ENCODE measurements around the gene TH. TPM values are rescaled to one million over a fixed set of nuclear protein-coding genes. Genes with fewer than 3 reads are reported as not detected.
"Not testable (repeated sequence)": the region's sequence is repeated elsewhere in the genome, so short reads cannot be mapped to it uniquely, and the experiment has no call there.

TH gene
- total RNA-seq, 2 donors from 2014 or later = not detected

DNA sequence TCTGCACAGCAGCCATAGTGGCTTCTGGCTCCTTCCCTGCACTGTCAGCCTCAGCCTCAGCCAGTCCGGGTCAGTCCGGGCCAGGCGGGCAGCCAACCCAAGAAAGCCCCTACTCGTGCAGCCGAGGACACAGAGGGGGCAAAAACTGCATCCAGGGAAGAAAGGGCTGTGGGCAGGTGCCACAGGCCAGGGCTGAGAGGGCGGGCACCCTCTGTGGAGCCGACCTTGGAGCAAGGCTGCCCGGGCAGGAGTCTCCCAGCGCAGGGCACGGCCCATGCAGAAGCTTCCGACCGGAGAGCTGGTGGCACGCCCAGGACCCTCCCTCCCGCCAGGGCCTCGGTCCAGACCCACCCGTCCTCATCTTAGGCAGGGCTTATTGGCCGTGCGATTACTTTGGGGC lies 10.5 kb upstream of the TH start:
- H3K4me3 Mint-ChIP-seq = no peak overlapping the region
- H3K9me3 Mint-ChIP-seq = no peaks in the 10 kb centered on the region
- H3K36me3 Mint-ChIP-seq (ENCODE audit: low read depth) = no peaks in the 10 kb centered on the region
- no peak overlapping the region for H3K27ac Mint-ChIP-seq
- no peak for ATAC-seq (replicated peaks)
- H3K27me3 Mint-ChIP-seq = peaks cover 10% of the 10 kb centered on the region
- H3K4me1 Mint-ChIP-seq = peaks cover 4% of the 10 kb centered on the region

DNA sequence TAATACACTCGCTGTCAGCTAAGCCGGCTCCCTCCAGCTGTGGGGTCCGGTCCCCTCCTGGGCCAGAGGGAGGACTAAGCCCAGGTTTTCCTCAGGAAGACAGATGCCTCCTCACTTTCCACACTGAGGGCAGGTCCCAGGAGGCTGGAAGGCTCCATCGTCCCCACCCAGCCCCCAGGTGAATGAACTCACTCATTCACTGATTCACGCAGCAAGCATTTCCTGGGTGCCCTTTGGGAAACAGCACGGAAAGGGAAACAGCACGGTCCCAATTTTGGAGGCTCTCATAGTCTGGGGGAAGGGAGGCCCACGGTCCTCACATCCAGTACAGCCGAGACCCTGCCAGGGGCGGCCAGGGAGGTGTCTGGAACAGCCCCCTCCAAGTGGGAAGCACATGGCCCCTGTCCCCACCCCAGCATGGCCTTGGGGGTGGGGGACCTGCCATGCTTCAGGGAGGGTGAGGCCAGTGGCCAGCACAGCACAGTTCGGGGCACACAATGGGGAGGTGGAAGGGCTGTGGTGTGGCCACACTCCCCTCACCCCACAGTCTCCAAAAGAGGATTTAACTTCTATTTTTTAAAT lies 9.3 kb upstream of the TH start:
- no peaks in the 10 kb centered on the region for H3K9me3 Mint-ChIP-seq
- H3K27me3 Mint-ChIP-seq = peaks cover 10% of the 10 kb centered on the region
- H3K36me3 Mint-ChIP-seq (ENCODE audit: low read depth) = no peaks in the 10 kb centered on the region
- no peak for ATAC-seq (replicated peaks)
- H3K4me1 Mint-ChIP-seq = peaks cover 4% of the 10 kb centered on the region
- H3K4me3 Mint-ChIP-seq = no peak overlapping the region
- no peak overlapping the region for H3K27ac Mint-ChIP-seq

DNA sequence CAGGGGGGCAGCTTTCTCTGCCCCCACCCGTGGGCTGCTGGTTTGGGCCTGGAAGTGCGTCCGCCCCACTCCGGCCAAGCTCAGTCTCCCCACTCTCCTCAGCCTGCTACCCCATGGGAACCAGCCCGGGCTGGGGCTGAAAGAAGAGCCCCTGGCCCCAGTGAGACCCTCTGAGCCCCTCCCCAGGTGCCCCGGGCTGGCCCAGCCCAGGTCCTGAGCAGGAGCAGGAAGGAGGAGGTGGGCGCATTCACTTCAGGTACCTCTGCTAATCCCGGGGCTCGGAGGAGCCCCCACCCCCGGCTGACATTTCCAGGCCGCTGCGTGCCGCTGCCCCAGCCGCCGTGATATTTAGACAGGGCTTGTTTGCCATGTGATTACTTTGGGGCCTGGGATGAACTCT lies 8.7 kb upstream of the TH start:
- H3K36me3 Mint-ChIP-seq (ENCODE audit: low read depth) = no peaks in the 10 kb centered on the region
- H3K27ac Mint-ChIP-seq = no peak overlapping the region
- no peak overlapping the region for H3K4me3 Mint-ChIP-seq
- H3K4me1 Mint-ChIP-seq = peaks cover 4% of the 10 kb centered on the region
- no peaks in the 10 kb centered on the region for H3K9me3 Mint-ChIP-seq
- ATAC-seq (replicated peaks) = no peak
- peaks cover 10% of the 10 kb centered on the region for H3K27me3 Mint-ChIP-seq

DNA sequence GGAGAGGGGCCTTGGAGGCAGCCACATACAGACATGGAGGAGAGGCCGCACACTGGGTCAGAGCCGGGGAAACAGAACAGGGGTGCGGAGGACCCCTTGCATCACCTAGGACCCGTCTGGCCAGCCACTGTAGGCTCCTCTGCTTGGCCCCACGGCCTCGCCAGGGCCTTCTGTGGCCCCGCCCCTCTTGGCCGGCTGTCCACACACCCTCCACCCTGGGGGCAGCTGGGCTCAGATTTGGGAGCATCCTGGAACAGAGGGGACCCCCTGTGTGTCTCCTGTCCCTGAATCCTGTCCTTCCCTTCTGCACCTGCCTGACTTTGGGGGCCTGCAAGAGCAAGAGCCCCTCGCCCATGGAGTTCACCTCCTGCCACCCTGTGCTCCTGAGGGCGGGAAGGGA lies 7.9 kb upstream of the TH start:
- no peak overlapping the region for H3K4me3 Mint-ChIP-seq
- peaks cover 4% of the 10 kb centered on the region for H3K4me1 Mint-ChIP-seq
- H3K27ac Mint-ChIP-seq = no peak overlapping the region
- ATAC-seq (replicated peaks) = no peak
- H3K9me3 Mint-ChIP-seq = no peaks in the 10 kb centered on the region
- peaks cover 3% of the 10 kb centered on the region for H3K27me3 Mint-ChIP-seq
- no peaks in the 10 kb centered on the region for H3K36me3 Mint-ChIP-seq (ENCODE audit: low read depth)

DNA sequence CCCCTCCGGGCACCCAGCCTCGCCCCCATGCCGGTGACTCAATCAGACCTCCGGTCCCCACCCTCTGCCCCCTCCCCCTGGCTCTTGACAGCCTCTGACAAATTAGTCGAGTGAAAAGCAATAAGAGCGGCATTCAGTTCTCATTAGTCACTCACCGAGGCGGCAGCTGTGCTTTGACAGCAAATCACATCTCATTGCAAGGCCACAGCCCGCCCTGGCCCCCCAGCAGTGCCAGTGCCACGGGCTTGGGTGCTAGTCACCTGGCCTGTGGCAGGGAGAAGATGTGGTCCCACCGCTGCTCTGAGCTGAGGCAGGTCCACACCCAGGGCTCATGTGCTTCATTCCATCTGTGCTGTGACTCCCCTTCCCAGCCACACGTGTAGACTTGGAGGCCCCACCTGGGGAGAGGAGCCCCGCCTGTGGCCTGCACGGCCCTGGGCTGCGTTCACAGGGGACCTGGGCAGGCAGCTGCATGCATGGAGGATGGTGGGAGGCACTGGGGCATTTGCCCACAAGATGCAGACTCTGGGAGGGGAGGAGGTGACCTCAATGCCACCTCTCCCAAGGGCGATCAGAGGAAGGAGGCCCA lies 7.4 kb upstream of the TH start:
- no peak overlapping the region for H3K4me3 Mint-ChIP-seq
- H3K27me3 Mint-ChIP-seq = peaks cover 3% of the 10 kb centered on the region
- H3K9me3 Mint-ChIP-seq = no peaks in the 10 kb centered on the region
- ATAC-seq (replicated peaks) = no peak
- no peak overlapping the region for H3K27ac Mint-ChIP-seq
- H3K4me1 Mint-ChIP-seq = peaks cover 4% of the 10 kb centered on the region
- no peaks in the 10 kb centered on the region for H3K36me3 Mint-ChIP-seq (ENCODE audit: low read depth)

DNA sequence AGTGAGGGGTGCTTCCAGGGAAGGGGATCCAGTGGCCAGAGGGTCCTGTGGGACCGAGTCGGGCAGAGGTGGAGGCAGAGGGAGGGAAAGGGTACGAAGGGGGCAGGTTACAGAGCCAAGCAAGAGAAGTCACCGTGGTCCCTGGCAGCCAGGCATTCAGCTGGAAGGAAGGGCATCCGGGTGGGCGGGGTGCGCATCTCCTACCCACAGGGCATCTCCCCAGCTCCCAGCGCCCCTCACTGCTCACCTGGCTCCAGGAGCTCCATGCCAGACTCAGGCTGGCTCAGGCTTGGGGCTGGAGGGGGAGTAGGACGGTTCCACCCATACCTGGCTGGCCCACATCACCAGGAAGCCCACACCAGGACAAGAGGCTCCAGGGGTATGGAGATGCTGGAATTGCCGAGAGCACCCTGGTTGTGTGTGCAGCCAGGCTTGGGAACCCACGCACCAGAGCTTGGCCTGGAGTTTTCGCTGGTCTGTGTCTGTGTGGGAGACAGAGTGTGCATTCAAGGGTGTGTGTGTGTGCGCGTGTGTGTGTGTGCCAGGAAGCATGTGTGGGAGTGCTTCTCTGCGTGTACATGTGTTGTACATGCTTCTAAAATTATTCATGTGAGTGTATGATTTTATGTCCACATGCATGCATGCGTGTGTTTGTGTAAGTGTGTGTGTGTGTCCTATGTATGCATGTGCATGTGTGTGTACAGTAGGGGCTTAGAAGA lies 6.6 kb upstream of the TH start:
- H3K27me3 Mint-ChIP-seq; H3K4me1 Mint-ChIP-seq; ATAC-seq (replicated peaks); H3K4me3 Mint-ChIP-seq; H3K9me3 Mint-ChIP-seq; H3K27ac Mint-ChIP-seq; H3K36me3 Mint-ChIP-seq (ENCODE audit: low read depth): not testable (repeated sequence)

DNA sequence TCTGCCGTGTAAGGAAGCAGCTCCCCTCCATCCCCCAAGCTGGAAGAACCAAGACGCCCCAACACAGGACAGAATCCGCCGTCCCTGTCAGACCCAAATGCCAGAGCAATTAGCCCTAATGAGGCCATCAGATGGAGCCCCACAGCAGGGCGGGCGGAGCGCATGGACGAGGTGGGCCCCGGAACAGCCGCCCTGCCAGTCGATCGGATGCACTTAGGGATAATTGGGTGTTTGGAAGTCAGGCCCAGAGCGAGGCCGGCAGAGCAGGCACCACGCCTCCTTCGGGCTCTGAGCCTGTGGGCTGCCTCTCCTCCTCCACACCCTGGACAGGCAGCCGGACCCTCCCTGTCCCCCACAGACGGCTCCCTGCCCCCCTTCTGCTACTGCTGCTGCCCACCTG lies 5.5 kb upstream of the TH start:
- no peaks in the 10 kb centered on the region for H3K4me1 Mint-ChIP-seq
- no peak overlapping the region for H3K27ac Mint-ChIP-seq
- no peaks in the 10 kb centered on the region for H3K36me3 Mint-ChIP-seq (ENCODE audit: low read depth)
- no peak for ATAC-seq (replicated peaks)
- no peaks in the 10 kb centered on the region for H3K9me3 Mint-ChIP-seq
- no peak overlapping the region for H3K4me3 Mint-ChIP-seq
- no peaks in the 10 kb centered on the region for H3K27me3 Mint-ChIP-seq

DNA sequence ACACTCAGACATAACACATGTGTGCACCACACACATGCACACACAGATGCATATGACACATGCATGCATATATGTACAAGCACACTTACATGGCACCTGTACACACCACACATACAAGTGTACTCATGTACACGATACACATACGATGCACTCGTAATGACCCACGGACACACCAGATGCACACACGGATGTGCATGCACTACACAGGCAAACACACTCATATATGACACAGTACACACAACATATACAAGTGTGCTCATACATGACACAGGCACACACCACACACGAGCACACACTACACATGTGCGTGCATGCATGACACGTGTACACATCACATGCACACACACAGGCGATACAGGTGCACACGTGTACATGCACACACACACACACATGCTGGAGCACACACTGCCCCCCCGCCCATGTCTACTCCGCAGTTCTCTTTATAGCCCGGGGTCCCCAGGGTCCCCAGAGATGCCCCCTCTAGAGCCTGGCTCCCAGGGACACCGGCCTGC lies 4.8 kb upstream of the TH start:
- ATAC-seq (replicated peaks) = no peak
- Mint-ChIP-seq H3K27ac (no peak overlapping the region), H3K4me1 (no peaks in the 10 kb centered on the region), H3K27me3 (no peaks in the 10 kb centered on the region), H3K36me3 (ENCODE audit: low read depth) (no peaks in the 10 kb centered on the region), H3K9me3 (no peaks in the 10 kb centered on the region), H3K4me3 (no peak overlapping the region)

DNA sequence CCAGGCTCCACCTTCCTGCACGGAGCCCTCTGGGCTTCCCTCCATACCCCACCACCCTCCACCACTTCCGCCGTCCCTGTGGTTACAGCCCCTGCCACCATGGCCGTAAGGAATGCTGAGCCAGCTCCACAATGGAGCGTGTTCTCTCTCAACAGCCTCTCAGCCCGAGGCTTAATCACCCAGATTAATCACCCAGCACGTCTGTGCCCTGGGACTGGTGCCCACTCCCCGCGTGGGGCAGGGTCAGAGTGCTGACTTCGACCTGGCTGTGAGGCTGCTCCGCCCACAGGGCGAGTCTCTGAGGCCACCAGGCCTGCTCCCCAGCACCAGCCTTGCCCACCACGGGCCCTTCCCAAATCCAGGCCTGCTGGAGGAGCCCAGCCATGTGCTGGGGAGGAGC lies 4.0 kb upstream of the TH start:
- Mint-ChIP-seq H3K9me3 (no peaks in the 10 kb centered on the region), H3K36me3 (ENCODE audit: low read depth) (no peaks in the 10 kb centered on the region)
- no peak for ATAC-seq (replicated peaks)

DNA sequence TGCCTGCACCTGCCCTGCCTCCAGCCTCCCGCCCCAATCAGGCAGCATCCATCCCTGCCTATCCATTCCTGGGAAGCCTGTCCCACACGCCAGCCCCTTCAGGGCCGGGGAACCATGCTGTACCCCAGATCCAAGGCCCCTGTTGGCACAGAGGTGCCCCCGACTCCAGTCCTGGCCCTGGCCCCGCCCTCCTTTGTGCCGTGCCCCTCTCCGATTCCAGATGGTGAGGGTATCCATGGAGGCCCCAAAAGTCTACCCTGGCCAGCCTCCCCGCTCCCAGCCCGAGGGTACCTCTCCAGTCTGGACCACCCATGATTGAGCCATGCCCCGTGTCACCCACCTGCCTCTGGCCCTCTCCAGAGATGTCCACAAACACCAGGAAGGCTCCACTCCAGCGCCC lies 2.7 kb upstream of the TH start:
- H3K27me3 Mint-ChIP-seq = no peaks in the 10 kb centered on the region
- no peak for ATAC-seq (replicated peaks)
- no peaks in the 10 kb centered on the region for H3K9me3 Mint-ChIP-seq
- H3K36me3 Mint-ChIP-seq (ENCODE audit: low read depth) = no peaks in the 10 kb centered on the region
- H3K4me3 Mint-ChIP-seq = no peak overlapping the region
- no peaks in the 10 kb centered on the region for H3K4me1 Mint-ChIP-seq
- no peak overlapping the region for H3K27ac Mint-ChIP-seq

More for the DNA sequence above, 4.0 kb upstream of the TH start:
- H3K4me1 Mint-ChIP-seq = no peaks in the 10 kb centered on the region
- H3K27ac Mint-ChIP-seq = no peak overlapping the region
- H3K4me3 Mint-ChIP-seq = no peak overlapping the region
- H3K27me3 Mint-ChIP-seq = no peaks in the 10 kb centered on the region

DNA sequence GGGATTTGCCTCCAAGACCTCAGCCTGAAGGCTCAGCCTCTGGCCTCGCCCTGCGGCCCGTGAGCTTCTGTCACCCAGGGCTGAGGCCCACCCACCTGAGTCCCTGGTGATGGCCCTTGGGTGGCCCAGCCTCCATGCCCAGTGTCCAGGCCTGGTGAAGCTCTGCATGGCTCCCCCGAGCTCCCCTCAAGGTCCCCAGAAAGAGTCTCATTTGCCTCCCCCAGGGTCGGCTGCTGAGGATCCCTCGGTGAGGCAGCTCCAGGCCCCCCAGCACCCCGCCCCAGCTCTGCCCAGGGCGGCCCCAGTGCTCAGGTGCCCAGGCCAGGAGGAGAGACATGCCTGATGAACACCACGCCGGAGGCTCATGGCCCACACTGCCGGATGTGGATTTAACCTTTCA lies 2.1 kb upstream of the TH start:
- H3K27ac Mint-ChIP-seq = no peak overlapping the region
- H3K4me1 Mint-ChIP-seq = no peaks in the 10 kb centered on the region
- H3K27me3 Mint-ChIP-seq = no peaks in the 10 kb centered on the region
- H3K36me3 Mint-ChIP-seq (ENCODE audit: low read depth) = no peaks in the 10 kb centered on the region
- no peaks in the 10 kb centered on the region for H3K9me3 Mint-ChIP-seq
- ATAC-seq (replicated peaks) = no peak
- H3K4me3 Mint-ChIP-seq = no peak overlapping the region

DNA sequence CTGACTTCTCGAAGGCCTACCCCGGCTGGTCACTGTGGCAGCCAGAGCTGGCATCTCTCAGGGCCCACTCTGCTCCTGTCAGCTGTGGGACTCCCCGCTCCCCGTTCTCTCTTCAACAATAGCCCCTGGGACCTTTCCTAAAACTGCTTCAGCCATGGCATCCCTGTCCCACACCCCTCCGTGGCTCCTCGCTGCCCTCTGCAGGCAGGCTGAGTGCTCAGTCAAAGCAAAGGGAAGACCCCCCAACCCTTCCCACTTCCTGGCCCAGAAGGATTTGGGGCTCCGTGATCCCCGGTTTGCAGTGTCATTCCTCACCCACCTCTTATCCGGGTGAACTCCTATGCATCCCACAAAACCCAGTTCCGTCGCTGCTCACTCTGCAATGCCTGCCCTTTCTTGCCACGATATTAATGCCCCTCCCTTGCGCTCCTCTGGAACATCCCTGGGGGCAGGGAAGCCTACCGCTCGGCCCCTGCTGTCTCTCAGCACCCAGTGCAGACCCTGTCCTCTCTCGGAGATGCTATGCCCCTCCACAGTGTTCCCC lies 1.6 kb upstream of the TH start:
- Mint-ChIP-seq H3K27ac (no peak overlapping the region), H3K4me1 (no peaks in the 10 kb centered on the region), H3K4me3 (no peak overlapping the region), H3K36me3 (ENCODE audit: low read depth) (no peaks in the 10 kb centered on the region), H3K9me3 (no peaks in the 10 kb centered on the region), H3K27me3 (no peaks in the 10 kb centered on the region)
- no peak for ATAC-seq (replicated peaks)

DNA sequence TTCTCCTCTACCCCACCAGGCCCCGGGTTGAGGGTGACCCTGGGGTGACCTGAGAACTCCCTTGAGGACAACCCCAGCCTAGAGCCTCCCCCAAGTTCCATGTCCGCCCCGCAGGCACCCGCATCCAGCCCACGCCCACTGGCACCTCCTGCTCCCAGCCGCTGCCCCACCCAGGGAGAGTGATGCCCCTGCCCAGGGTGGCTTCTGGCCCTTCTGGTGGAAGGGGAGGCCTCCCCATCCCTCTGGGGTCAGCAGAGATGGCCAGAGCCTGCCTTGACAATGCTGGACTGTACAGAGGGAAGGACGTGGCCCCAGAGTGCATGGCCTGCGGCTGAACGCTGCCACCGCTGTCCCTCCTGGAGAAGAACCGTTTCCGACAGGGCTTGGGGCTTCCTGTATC lies 1.1 kb upstream of the TH start:
- Mint-ChIP-seq H3K4me1 (no peaks in the 10 kb centered on the region), H3K36me3 (ENCODE audit: low read depth) (no peaks in the 10 kb centered on the region), H3K9me3 (no peaks in the 10 kb centered on the region), H3K27me3 (no peaks in the 10 kb centered on the region), H3K4me3 (no peak overlapping the region), H3K27ac (no peak overlapping the region)
- ATAC-seq (replicated peaks) = no peak

DNA sequence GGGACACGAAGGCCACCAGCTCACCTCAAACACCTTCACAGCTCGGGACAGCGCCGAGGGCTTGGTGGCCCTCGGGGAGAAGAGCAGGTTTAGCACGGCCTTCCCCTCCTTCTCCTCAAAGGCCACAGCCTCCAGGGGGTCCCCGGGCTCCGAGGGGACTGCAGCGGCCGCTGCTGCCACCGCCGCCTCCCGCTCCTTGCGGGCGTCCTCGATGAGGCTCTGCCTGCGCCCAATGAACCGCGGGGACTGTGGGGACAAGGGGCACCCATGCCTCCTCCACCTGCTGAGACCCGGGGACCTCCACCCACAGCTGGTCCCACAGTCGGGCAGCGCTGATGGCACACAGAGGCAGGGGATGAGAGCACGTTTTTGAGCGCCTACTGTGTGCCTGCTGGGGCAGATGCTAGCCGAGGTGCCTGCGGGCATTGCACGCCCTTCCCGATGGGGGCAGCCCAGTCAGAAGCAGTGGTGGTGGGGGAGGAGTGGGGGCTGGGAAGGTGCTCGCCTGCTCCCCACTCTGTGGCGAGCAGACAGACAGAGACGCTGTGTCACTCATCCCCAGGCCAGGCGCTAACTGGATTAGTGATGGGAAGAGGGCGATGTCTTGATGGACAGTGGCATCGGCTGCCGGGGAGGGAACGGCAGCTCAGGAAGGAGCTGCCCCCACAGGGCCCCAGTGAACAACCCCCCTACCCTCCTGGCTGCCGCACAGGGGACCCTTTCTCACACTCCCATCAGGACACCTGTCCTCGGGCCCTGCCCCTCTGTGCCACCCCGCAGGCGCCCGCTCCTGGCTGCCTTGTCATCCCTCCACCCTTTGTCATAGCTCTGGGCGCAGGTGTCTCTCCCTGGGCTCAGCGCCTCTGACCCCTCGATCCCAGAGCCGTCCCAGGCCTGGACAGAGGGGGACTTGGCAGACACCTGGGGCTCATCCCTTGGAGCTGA lies 1.7 kb downstream of the TH start:
- Mint-ChIP-seq H3K36me3 (ENCODE audit: low read depth) (no peaks in the 10 kb centered on the region), H3K27ac (no peak overlapping the region), H3K4me1 (no peaks in the 10 kb centered on the region), H3K4me3 (no peak overlapping the region), H3K27me3 (no peaks in the 10 kb centered on the region), H3K9me3 (no peaks in the 10 kb centered on the region)
- no peak for ATAC-seq (replicated peaks)
